Measurements from ENCODE around the gene MAP1LC3A.

MAP1LC3A gene

GRCh38 chr20:34549929-34550305, 8.6 kb upstream of the MAP1LC3A start:
- no peak for DNase-seq

- no peak for DNase-seq
These were observed 5.9 kb upstream of the MAP1LC3A start for GRCh38 chr20:34552569-34552968.

DNA sequence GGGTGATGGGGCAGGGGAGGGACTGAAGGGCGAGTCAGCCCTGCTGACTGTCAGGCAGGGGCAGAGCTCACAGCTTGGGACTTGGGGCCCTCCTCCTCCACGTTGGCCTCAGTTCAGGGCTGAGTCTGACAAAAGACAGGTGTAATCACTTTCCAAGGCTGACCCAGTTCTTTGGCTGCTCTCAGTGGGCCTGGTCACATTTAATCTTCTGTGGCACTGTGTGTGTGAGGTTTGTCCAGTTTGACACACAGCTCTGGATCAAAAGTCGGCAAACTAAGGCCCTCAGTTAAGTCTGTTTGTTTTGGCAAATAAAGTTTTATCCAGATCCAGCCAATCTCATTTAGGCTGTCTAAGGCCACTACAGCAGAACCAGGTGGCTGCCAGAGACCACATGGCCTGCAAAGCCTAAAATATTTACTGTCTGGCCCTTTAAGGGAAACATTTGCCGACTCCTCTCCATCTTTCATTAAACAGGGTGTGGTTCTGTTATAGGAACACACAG, 5.1 kb upstream of the MAP1LC3A start:
- DNase-seq: no peak

GRCh38 chr20:34557936-34558319, 590 bp upstream of the MAP1LC3A start:
- DNase-seq: no peak

DNA sequence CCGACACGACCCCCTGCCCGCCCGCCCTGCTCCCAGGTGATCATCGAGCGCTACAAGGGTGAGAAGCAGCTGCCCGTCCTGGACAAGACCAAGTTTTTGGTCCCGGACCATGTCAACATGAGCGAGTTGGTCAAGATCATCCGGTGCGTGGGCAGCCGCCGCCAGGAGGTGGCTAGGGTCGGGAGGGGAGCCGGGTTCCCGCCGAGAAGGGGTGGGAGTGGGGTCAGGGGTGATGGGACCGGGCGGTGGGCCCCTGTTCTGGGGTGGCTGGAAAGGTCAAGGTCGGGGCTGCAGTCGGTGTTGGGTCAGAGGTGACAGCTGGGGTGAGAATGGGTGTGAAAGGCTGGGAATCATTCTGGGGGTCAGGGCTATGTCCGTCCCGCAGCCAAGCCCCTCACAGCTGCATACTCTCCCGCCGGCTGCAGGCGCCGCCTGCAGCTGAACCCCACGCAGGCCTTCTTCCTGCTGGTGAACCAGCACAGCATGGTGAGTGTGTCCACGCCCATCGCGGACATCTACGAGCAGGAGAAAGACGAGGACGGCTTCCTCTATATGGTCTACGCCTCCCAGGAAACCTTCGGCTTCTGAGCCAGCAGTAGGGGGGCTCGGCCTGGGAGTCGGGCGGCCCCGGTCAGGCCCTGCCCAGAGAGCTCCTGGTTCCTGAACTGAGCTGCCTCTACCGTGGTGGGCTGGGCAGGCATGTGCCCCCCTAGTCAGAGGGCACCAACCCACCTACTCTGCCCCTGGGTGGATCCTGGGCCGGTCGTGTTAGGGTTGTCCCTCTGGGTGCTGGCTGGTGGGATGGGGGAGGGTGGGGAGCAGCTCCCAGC, 1.0 kb downstream of the MAP1LC3A start:
- DNase-seq: no peak

- DNase-seq: no peak
These were observed 1.6 kb downstream of the MAP1LC3A start for GRCh38 chr20:34560141-34560523.

DNA sequence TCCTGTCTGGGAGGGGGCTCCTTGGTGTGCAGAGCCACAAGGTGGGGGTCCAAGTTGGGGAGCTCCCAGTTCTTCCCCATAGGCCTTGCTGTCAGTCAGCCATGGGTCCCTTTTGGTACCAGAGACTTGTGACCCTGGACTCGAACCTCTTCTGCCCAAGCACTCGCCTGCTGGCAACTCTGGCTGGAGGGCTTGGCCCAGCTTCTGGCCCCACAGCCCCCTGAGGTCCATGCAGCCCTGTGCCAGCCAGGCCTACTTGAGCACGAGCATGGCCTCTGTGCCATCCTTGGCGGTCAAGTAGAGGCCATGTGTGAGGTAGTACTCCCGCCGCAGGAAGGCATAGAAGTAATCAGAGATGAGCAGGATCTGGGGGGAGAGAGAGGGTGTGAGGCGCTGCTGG, 2.1 kb downstream of the MAP1LC3A start:
- DNase-seq: no peak

- no peak for DNase-seq
These were observed 3.1 kb downstream of the MAP1LC3A start for GRCh38 chr20:34561661-34562060.

GRCh38 chr20:34562641-34563040, 4.1 kb downstream of the MAP1LC3A start:
- no peak for DNase-seq

- no peak for DNase-seq
These were observed 6.3 kb downstream of the MAP1LC3A start for GRCh38 chr20:34564833-34565232.

GRCh38 chr20:34566978-34567891, 8.7 kb downstream of the MAP1LC3A start:
- DNase-seq: no peak

- DNase-seq: no peak
These were observed 9.7 kb downstream of the MAP1LC3A start for GRCh38 chr20:34567892-34568865.

DNA sequence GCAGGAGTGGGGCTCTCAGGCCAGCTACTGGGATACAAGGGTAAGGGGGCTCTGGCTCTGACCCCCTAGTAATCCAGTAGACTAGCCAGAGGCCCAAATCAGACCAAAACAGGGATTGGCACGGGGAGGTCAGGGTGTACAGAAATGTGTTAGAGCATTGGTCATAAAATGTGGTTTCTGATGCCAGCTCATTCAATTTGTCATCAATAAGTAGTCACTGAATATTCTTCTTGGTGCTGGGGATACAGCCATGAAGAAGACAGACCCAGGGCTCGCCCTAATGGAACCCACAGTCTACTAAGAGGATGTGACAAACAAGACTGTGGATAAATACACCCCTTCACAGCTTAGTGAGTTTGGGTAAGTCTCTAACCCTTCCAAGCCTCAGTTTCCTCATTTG, 11.1 kb downstream of the MAP1LC3A start:
- DNase-seq: no peak

DNA sequence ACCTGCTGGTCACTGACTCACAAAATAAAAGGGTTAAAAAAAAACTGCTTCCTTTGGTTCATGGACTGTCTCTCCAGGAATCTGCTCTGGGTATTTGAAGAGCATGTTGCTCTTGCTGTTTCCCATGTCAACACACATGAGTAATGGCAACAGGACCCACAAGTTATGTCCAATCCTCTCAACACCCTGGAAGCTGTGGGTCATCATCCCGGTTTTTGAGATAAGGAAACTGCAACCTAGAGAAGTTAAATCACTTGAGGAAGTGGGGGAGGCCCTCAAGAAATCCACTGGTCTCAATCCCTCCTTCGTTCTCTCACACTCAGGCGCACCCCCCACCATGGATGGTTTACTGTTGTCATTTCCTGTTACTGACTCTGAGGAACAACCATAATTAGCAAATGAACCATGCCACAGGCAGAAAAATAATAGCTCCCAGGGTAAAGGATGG, 12.4 kb downstream of the MAP1LC3A start:
- no peak for DNase-seq

GRCh38 chr20:34571753-34572152, 13.2 kb downstream of the MAP1LC3A start:
- DNase-seq: no peak

GRCh38 chr20:34573541-34574300, 15.2 kb downstream of the MAP1LC3A start:
- DNase-seq: no peak

GRCh38 chr20:34574426-34574825, 15.9 kb downstream of the MAP1LC3A start:
- DNase-seq: no peak

DNA sequence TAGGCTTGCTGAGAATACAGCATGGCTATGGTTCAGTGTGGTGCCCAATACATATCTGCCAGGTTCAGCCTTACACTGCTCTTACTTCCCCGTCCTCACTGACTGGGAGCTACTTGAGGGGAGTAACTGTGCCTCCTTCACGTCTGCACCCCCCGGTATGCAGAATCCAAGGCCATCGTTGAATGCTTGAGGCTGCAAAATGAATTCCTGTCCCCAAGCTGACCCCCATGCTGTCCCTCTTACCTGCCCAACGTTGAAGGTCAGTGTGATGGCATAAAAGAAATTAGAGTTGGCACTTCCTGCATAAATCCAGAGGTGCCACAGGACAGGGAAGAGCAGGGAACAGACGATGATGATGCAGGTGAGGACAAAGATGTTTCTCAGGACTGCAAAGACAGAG, 16.3 kb downstream of the MAP1LC3A start:
- DNase-seq: no peak

DNA sequence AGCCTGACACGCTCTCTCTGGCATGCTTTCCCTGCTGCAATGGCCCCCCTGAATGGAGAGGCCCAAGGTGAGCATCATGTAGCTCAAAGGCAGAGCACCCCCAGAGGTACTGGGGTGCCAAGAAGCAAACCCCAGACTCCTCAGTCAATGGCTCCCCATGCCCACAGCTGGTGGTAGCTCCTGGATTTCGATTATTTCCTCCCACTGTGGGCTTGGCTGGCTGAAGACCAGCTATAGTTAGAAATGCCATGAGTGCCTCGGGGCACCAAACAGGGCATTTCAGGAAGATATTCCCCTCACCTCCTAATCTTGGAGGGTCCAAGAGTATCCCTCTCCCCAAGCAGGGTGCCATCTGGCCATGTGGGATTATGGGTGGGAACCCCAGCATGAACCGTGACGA, 16.8 kb downstream of the MAP1LC3A start:
- no peak for DNase-seq

GRCh38 chr20:34575756-34576155, 17.2 kb downstream of the MAP1LC3A start:
- no peak for DNase-seq

- DNase-seq: no peak
These were observed 18.5 kb downstream of the MAP1LC3A start for GRCh38 chr20:34577061-34577460.

GRCh38 chr20:34578025-34578424, 19.5 kb downstream of the MAP1LC3A start:
- no peak for DNase-seq
